Loucy (cell line): ENCODE measurements around the gene SLC9A4.

Experiments used
- H2AFZ ChIP-seq: fragments of 200-600 bp; sonication (generic); 2 replicates; pipeline ENCODE4 v1.6.0; 2016; ENCODE audit warnings: antibody characterized with exemption, mild to moderate bottlenecking, low read length, moderate library complexity
- H3F3A ChIP-seq: fragments of 200-600 bp; 2 replicates; pipeline ENCODE4 v1.6.0; 2016; ENCODE audit warnings: antibody characterized with exemption, low read depth, mild to moderate bottlenecking
- H3K27me3 ChIP-seq: fragments of 200-600 bp; sonication (generic); 2 replicates; pipeline ENCODE4 v1.6.1; 2014; ENCODE audit warnings: low read length, mild to moderate bottlenecking; ENCODE audit not compliant: insufficient read depth, poor library complexity, severe bottlenecking
- H3K36me3 ChIP-seq: fragments of 200-600 bp; sonication (generic); 2 replicates; pipeline ENCODE4 v1.6.1; 2016; ENCODE audit warnings: low read length; ENCODE audit not compliant: insufficient read depth
- H3K4me1 ChIP-seq: fragments of 200-600 bp; sonication (generic); 2 replicates; pipeline ENCODE4 v1.5.1; 2014; ENCODE audit warnings: low read length, mild to moderate bottlenecking; ENCODE audit not compliant: insufficient read depth, poor library complexity, severe bottlenecking
- H3K4me2 ChIP-seq: fragments of 200-600 bp; sonication (generic); 2 replicates; pipeline ENCODE4 v1.6.0; 2014; ENCODE audit warnings: antibody characterized with exemption, low read length, low read depth, mild to moderate bottlenecking; ENCODE audit not compliant: poor library complexity, severe bottlenecking
- H3K4me3 ChIP-seq: fragments of 200-600 bp; sonication (generic); 2 replicates; pipeline ENCODE4 v1.5.1; 2014; ENCODE audit warnings: low read length, mild to moderate bottlenecking, mixed read lengths; ENCODE audit not compliant: poor library complexity, severe bottlenecking
- H3K79me2 ChIP-seq: fragments of 200-600 bp; sonication (generic); 2 replicates; pipeline ENCODE4 v1.6.1; 2014; ENCODE audit warnings: low read length; ENCODE audit not compliant: insufficient read depth
- H3K9ac ChIP-seq: fragments of 200-600 bp; sonication (generic); 2 replicates; pipeline ENCODE4 v1.6.0; 2014; ENCODE audit warnings: mild to moderate bottlenecking, low read depth, low read length, moderate library complexity; ENCODE audit not compliant: poor library complexity, severe bottlenecking
- H3K9me2 ChIP-seq: fragments of 200-600 bp; sonication (generic); replicated peaks from 2 replicates; pipeline ENCODE4 v1.6.1; 2016; ENCODE audit warnings: low read depth, low read length, mixed read lengths
- H3K9me3 ChIP-seq: fragments of 200-600 bp; sonication (generic); 2 replicates; pipeline ENCODE4 v1.6.1; 2014; ENCODE audit warnings: mild to moderate bottlenecking, antibody characterized with exemption, low read length, low read depth; ENCODE audit not compliant: insufficient read depth
- H4K20me1 ChIP-seq: fragments of 200-600 bp; sonication (generic); 2 replicates; pipeline ENCODE4 v1.6.0; 2014; ENCODE audit warnings: antibody characterized with exemption, low read length, mild to moderate bottlenecking; ENCODE audit not compliant: insufficient read depth, poor library complexity, severe bottlenecking
- EZH2phosphoT487 ChIP-seq: fragments of 200-600 bp; IDR thresholded peaks from 2 replicates; pipeline ENCODE4 v1.6.1; 2018; ENCODE audit warnings: antibody characterized with exemption, mild to moderate bottlenecking, moderate library complexity, borderline replicate concordance
- TF ChIP-seq, protein P1 (sequence below): fragments of 200-600 bp; sonication (generic); conservative IDR thresholded peaks from 2 replicates; pipeline ENCODE4 v1.5.1; 2014; ENCODE audit warnings: mild to moderate bottlenecking, antibody characterized with exemption, low read length

SLC9A4 gene

DNA sequence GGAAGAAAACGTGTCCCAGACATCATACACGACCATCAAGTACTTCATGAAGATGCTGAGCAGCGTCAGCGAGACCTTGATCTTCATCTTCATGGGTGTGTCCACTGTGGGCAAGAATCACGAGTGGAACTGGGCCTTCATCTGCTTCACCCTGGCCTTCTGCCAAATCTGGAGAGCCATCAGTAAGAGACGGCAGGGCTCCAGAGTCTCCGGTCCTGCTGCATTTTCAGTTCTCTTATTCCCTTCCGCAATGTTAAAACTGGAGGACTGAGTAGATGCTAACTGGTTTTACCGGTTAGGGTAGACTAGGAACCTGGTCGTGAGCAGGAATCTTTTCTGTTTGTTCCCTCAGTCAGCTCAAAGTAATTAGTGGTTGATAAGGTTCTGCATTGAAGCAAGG is 32.3 kb downstream of the SLC9A4 start:
- no peaks in the 10 kb centered on the region for H3F3A ChIP-seq
- H3K27me3 ChIP-seq, result no peaks in the 10 kb centered on the region
- no peaks in the 10 kb centered on the region for H3K9me3 ChIP-seq
- H3K4me1 ChIP-seq, result no peaks in the 10 kb centered on the region
- H3K4me2 ChIP-seq, result no peak overlapping the region
- no peak overlapping the region for H2AFZ ChIP-seq
- no peaks in the 10 kb centered on the region for H3K36me3 ChIP-seq
- no peak overlapping the region for H3K9ac ChIP-seq
- no peaks in the 10 kb centered on the region for H3K9me2 ChIP-seq
- no peak overlapping the region for H3K4me3 ChIP-seq
- TF ChIP-seq, protein P1, sequence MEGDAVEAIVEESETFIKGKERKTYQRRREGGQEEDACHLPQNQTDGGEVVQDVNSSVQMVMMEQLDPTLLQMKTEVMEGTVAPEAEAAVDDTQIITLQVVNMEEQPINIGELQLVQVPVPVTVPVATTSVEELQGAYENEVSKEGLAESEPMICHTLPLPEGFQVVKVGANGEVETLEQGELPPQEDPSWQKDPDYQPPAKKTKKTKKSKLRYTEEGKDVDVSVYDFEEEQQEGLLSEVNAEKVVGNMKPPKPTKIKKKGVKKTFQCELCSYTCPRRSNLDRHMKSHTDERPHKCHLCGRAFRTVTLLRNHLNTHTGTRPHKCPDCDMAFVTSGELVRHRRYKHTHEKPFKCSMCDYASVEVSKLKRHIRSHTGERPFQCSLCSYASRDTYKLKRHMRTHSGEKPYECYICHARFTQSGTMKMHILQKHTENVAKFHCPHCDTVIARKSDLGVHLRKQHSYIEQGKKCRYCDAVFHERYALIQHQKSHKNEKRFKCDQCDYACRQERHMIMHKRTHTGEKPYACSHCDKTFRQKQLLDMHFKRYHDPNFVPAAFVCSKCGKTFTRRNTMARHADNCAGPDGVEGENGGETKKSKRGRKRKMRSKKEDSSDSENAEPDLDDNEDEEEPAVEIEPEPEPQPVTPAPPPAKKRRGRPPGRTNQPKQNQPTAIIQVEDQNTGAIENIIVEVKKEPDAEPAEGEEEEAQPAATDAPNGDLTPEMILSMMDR, result no peak
- TF ChIP-seq EZH2phosphoT487, result no peak
- no peaks in the 10 kb centered on the region for H4K20me1 ChIP-seq
- no peaks in the 10 kb centered on the region for H3K79me2 ChIP-seq

DNA sequence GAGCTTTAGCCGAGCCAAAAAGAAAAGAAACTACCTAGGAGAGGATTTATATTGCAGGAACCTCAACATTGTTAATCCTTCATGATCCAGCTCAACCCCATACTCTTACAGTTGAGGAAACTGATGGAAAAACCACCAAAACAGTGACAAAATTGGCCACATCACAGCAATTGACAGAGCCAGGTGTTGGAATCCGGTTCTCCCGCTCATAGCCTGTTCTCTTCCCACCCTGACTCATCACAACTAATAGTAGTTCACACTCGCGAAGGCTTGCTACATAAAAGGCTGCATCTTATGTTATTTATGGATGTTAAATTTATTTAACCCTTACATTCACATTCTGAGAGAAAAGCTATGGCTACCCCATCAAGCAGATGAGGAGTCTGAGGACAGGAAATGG is 33.7 kb downstream of the SLC9A4 start:
- no peaks in the 10 kb centered on the region for H3F3A ChIP-seq
- H4K20me1 ChIP-seq, result no peaks in the 10 kb centered on the region
- H3K4me2 ChIP-seq, result no peak overlapping the region
- TF ChIP-seq, protein P1, result no peak
- no peak for TF ChIP-seq EZH2phosphoT487
- no peak overlapping the region for H2AFZ ChIP-seq
- no peaks in the 10 kb centered on the region for H3K27me3 ChIP-seq
- no peaks in the 10 kb centered on the region for H3K79me2 ChIP-seq
- H3K4me3 ChIP-seq, result no peak overlapping the region
- H3K36me3 ChIP-seq, result no peaks in the 10 kb centered on the region
- H3K4me1 ChIP-seq, result no peaks in the 10 kb centered on the region
- no peaks in the 10 kb centered on the region for H3K9me3 ChIP-seq
- H3K9me2 ChIP-seq, result no peaks in the 10 kb centered on the region
- H3K9ac ChIP-seq, result no peak overlapping the region

- H3K9me3 ChIP-seq, result no peaks in the 10 kb centered on the region
- H3K9ac ChIP-seq, result no peak overlapping the region
- H3F3A ChIP-seq, result no peaks in the 10 kb centered on the region
- no peaks in the 10 kb centered on the region for H3K27me3 ChIP-seq
- no peak for TF ChIP-seq EZH2phosphoT487
- TF ChIP-seq, protein P1, result no peak
- no peaks in the 10 kb centered on the region for H3K9me2 ChIP-seq
- H3K79me2 ChIP-seq, result no peaks in the 10 kb centered on the region
- no peaks in the 10 kb centered on the region for H4K20me1 ChIP-seq
- H2AFZ ChIP-seq, result no peak overlapping the region
- no peaks in the 10 kb centered on the region for H3K4me1 ChIP-seq
- no peak overlapping the region for H3K4me3 ChIP-seq
- H3K36me3 ChIP-seq, result no peaks in the 10 kb centered on the region
- H3K4me2 ChIP-seq, result no peak overlapping the region
Observed at GRCh38 chr2:102508863-102509262, 35.8 kb downstream of the SLC9A4 start.
